Panc1 (cell line): ENCODE measurements around the gene GFOD2.

Experiments used
- POLR2AphosphoS5 ChIP-seq: IDR thresholded peaks from 2 replicates; pipeline ENCODE4 v1.6.1; 2012; ENCODE audit warnings: mild to moderate bottlenecking, low read depth, low read length, moderate library complexity
- TCF7L2 ChIP-seq: IDR thresholded peaks from 2 replicates; pipeline ENCODE4 v1.6.1; 2011; ENCODE audit warnings: mild to moderate bottlenecking, low read depth, low read length, inconsistent platforms
- TF ChIP-seq, protein P1 (sequence below), 2 experiments: IDR thresholded peaks; 2 replicates each; pipeline ENCODE4 v1.6.1; 2011 to 2012; ENCODE audit warnings: low read depth in 2 of 2, control low read depth in 1 of 2, low read length in 1 of 2, mild to moderate bottlenecking in 1 of 2, moderate library complexity in 1 of 2; ENCODE audit not compliant: insufficient read depth in 1 of 2
- TF ChIP-seq, protein P2 (sequence below): fragments of 450-650 bp; IDR thresholded peaks from 2 replicates; pipeline ENCODE4 v1.5.1; 2017; ENCODE audit warnings: mild to moderate bottlenecking

DNA sequence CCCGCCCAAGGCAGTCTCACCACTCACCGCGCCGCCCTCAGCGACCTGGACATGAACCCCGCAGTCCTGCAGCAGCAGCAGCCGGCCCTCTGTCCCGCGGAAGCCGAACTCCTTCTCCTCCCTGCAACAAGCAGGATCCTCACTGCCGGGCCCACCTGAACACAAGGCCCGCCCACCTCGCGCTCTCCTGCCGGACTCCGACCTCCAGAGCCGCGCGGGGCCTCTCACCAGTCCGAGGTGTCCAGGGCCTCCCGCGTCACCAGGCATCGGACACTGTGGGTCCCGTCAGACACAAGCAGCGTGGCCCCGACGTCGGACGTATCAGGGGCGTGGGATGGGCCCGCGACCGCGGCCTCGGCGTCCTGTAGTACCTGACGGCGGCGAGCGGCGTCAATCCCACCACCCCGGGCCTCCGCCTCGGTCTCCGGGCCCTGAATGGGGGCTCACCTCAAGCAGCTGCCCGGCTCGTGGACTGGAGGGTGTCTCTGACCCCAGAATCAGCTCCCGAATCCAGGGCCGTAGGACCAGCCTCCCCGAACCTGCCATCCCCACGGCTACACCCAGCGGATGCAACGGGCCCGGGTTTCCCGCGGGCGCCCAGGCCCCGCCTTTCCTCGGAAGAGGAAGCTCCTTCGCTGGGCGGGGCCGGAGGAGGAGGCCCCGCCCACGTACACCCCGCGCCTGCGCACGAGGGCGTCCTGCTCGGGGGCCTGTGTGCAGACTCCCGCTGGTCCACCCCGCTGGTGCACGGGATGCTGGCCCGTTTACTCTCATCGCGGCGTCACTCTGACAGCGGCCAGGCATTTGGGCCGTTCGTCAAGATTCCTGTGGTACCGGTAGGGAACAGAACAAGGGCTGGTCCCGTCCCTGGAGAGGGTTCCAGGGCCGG, 59.2 kb downstream of the GFOD2 start, which contains the start of gene ACD:
- TF ChIP-seq POLR2AphosphoS5 (no peak), TCF7L2 (no peak)
- TF ChIP-seq, protein P1, sequence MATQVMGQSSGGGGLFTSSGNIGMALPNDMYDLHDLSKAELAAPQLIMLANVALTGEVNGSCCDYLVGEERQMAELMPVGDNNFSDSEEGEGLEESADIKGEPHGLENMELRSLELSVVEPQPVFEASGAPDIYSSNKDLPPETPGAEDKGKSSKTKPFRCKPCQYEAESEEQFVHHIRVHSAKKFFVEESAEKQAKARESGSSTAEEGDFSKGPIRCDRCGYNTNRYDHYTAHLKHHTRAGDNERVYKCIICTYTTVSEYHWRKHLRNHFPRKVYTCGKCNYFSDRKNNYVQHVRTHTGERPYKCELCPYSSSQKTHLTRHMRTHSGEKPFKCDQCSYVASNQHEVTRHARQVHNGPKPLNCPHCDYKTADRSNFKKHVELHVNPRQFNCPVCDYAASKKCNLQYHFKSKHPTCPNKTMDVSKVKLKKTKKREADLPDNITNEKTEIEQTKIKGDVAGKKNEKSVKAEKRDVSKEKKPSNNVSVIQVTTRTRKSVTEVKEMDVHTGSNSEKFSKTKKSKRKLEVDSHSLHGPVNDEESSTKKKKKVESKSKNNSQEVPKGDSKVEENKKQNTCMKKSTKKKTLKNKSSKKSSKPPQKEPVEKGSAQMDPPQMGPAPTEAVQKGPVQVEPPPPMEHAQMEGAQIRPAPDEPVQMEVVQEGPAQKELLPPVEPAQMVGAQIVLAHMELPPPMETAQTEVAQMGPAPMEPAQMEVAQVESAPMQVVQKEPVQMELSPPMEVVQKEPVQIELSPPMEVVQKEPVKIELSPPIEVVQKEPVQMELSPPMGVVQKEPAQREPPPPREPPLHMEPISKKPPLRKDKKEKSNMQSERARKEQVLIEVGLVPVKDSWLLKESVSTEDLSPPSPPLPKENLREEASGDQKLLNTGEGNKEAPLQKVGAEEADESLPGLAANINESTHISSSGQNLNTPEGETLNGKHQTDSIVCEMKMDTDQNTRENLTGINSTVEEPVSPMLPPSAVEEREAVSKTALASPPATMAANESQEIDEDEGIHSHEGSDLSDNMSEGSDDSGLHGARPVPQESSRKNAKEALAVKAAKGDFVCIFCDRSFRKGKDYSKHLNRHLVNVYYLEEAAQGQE (IDR thresholded peaks at IDR 0.05; ENCODE audit: insufficient read depth in 1 of 2, low read depth in 2 of 2, low read length in 1 of 2): no peak
- TF ChIP-seq, protein P2, sequence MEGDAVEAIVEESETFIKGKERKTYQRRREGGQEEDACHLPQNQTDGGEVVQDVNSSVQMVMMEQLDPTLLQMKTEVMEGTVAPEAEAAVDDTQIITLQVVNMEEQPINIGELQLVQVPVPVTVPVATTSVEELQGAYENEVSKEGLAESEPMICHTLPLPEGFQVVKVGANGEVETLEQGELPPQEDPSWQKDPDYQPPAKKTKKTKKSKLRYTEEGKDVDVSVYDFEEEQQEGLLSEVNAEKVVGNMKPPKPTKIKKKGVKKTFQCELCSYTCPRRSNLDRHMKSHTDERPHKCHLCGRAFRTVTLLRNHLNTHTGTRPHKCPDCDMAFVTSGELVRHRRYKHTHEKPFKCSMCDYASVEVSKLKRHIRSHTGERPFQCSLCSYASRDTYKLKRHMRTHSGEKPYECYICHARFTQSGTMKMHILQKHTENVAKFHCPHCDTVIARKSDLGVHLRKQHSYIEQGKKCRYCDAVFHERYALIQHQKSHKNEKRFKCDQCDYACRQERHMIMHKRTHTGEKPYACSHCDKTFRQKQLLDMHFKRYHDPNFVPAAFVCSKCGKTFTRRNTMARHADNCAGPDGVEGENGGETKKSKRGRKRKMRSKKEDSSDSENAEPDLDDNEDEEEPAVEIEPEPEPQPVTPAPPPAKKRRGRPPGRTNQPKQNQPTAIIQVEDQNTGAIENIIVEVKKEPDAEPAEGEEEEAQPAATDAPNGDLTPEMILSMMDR: no peak
